ENCODE results near the gene TMEM100.

Gene TMEM100

DNA sequence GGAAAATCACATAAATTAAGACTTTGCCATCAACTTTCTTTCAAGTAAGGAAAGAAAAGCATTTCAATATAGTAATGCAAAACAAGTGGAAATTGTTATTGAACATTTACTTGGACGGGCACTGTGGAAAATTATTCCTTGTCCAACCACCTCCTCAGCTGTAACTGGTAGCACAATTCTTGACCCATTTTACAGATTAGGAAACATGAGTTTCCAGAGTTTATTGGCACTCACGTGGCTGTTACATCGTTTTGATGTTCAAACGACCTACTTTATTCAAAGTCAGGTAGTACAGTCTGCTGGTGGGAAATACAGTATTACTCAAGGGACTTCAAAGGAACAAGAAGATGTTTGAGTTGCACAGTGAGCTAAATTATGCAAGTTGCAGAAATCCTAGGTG, 27.3 kb upstream of the TMEM100 start:
- Histone ChIP-seq H3K27ac (no peak overlapping the region), H3K27me3 (replicated peaks) (no peaks in the 10 kb centered on the region), H3K36me3 (replicated peaks) (no peaks in the 10 kb centered on the region), H3K4me3 (ENCODE audit: low read depth, low read length) (no peak overlapping the region)
- no peak for DNase-seq
- in situ Hi-C loops (cut with HindIII; ENCODE audit: low pct_ligation_motif_present, low sequenced_read_pairs) = no loop called here
- TF ChIP-seq, protein P1, sequence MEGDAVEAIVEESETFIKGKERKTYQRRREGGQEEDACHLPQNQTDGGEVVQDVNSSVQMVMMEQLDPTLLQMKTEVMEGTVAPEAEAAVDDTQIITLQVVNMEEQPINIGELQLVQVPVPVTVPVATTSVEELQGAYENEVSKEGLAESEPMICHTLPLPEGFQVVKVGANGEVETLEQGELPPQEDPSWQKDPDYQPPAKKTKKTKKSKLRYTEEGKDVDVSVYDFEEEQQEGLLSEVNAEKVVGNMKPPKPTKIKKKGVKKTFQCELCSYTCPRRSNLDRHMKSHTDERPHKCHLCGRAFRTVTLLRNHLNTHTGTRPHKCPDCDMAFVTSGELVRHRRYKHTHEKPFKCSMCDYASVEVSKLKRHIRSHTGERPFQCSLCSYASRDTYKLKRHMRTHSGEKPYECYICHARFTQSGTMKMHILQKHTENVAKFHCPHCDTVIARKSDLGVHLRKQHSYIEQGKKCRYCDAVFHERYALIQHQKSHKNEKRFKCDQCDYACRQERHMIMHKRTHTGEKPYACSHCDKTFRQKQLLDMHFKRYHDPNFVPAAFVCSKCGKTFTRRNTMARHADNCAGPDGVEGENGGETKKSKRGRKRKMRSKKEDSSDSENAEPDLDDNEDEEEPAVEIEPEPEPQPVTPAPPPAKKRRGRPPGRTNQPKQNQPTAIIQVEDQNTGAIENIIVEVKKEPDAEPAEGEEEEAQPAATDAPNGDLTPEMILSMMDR (IDR thresholded peaks at IDR 0.05; ENCODE audit: low read depth, low read length, missing control alignments) = no peak

DNA sequence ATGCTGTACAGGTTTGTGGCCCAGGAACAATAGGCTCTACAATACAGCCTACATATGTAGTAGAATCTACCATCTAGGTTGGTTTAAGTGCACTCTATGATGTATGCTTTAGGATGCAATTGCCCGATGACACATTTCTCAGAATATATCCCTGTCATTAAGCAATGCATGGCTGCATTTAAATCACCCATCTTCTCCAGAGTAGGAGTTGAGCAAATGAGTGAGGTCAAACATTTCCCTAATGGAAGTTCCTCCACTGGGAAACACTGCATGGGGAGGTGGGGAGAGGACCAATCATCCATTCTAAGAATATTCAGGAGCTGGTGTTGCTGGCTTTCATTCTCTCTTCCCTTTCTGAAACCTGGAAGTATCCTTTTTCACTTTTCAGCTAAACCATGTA, 26.2 kb upstream of the TMEM100 start:
- H3K27me3 ChIP-seq (replicated peaks) = no peaks in the 10 kb centered on the region
- H3K4me3 ChIP-seq (ENCODE audit: low read depth, low read length) = no peak overlapping the region
- in situ Hi-C loops (cut with HindIII; ENCODE audit: low pct_ligation_motif_present, low sequenced_read_pairs) = no loop called here
- no peak for DNase-seq
- TF ChIP-seq, protein P1 (IDR thresholded peaks at IDR 0.05; ENCODE audit: low read depth, low read length, missing control alignments) = no peak
- H3K27ac ChIP-seq = no peak overlapping the region
- no peaks in the 10 kb centered on the region for H3K36me3 ChIP-seq (replicated peaks)

DNA sequence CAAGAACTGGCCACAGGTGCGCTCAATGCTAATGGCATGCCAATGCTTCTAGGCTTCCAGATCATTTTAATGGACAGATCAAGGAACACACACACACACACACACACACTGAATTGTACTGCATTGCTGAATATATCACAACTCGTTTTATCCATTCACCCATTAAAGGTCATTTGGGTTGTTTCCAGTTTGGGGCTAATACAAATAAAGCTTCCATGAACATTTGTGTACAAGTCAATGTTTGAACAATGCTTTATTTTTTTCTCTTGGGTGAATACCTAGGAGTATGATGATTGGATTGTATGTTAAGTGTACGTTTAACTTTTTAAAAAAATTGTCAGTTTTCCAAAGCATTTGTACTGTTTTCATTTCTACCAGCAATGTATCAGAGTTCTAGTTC, 24.5 kb upstream of the TMEM100 start:
- in situ Hi-C loops (cut with HindIII; ENCODE audit: low pct_ligation_motif_present, low sequenced_read_pairs) = no loop called here
- TF ChIP-seq, protein P1 (IDR thresholded peaks at IDR 0.05; ENCODE audit: low read depth, low read length, missing control alignments) = no peak
- DNase-seq = no peak
- Histone ChIP-seq H3K36me3 (replicated peaks) (no peaks in the 10 kb centered on the region), H3K27me3 (replicated peaks) (no peaks in the 10 kb centered on the region), H3K4me3 (ENCODE audit: low read depth, low read length) (no peak overlapping the region), H3K27ac (no peak overlapping the region)

DNA sequence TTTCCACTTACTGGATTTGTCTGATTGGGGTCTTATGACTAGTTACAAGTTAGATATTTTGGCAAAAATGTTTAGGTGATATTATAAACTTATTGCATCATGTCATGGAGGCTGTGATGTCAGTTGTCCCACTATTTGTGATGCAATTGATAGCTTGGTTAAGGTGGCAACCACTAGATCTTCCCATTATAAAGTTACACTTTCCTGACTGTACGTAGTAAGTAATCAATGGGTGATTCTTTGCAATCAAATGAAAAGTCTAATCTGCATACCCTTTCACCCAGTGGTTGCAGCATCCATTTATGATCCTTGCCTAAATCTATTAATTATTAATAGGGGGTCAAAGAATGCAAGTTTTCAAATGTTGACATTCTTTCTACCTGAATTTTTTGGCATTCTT, 23.8 kb upstream of the TMEM100 start:
- Histone ChIP-seq H3K27ac (no peak overlapping the region), H3K36me3 (replicated peaks) (no peaks in the 10 kb centered on the region), H3K27me3 (replicated peaks) (no peaks in the 10 kb centered on the region), H3K4me3 (ENCODE audit: low read depth, low read length) (no peak overlapping the region)
- in situ Hi-C loops (cut with HindIII; ENCODE audit: low pct_ligation_motif_present, low sequenced_read_pairs) = no loop called here
- TF ChIP-seq, protein P1 (IDR thresholded peaks at IDR 0.05; ENCODE audit: low read depth, low read length, missing control alignments) = no peak
- DNase-seq = no peak

DNA sequence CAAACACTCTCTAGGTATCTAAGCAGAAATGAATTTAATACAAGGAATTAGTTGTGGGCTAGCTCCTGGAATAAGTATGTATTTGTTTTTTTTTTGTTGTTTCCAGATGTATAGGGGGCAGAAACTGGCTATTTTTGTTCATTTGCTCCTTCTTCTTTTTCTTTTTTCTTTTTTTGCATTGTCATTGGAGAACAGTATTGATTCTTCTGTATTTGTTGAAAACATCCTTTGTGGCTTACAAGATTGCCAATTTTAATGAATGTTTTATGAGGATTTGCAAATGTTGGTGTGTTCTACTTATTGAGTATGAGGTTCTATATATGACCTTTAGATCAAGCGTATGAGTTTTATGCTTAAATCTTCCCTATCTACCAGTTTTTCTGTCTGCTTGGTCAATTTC, 22.6 kb upstream of the TMEM100 start:
- DNase-seq = no peak
- in situ Hi-C loops (cut with HindIII; ENCODE audit: low pct_ligation_motif_present, low sequenced_read_pairs) = no loop called here
- H3K27ac ChIP-seq = no peak overlapping the region
- no peak overlapping the region for H3K4me3 ChIP-seq (ENCODE audit: low read depth, low read length)
- TF ChIP-seq, protein P1 (IDR thresholded peaks at IDR 0.05; ENCODE audit: low read depth, low read length, missing control alignments) = no peak
- H3K27me3 ChIP-seq (replicated peaks) = no peaks in the 10 kb centered on the region
- no peaks in the 10 kb centered on the region for H3K36me3 ChIP-seq (replicated peaks)

DNA sequence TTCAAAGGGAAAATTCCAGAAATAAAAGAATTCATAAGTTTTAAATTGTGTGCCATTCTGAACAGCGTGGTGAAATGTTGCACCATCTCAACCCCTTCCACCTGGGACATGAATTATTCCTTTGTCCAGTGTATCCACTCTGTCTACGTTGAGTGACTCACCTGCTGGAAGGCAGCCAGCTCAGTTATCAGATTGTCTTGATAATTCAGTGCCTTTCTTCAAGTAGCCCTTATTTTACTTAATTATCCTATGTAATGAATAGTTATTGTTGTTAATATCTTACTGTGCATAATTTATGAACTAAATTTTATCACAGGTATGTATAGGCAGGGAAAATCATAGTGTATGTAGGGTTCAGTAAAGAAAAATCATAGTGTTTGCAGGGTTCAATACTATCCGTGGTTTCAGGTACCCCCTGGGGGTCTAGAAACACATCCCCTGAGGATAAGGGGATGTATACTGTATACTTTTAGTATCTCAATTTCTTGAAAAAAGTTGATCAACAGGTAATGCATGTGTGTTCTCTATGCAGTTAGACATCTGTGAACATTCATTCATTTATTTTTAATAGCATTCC, 20.5 kb upstream of the TMEM100 start:
- no peaks in the 10 kb centered on the region for H3K27me3 ChIP-seq (replicated peaks)
- H3K36me3 ChIP-seq (replicated peaks) = no peaks in the 10 kb centered on the region
- no peak overlapping the region for H3K4me3 ChIP-seq (ENCODE audit: low read depth, low read length)
- no peak for DNase-seq
- TF ChIP-seq, protein P1 (IDR thresholded peaks at IDR 0.05; ENCODE audit: low read depth, low read length, missing control alignments) = no peak
- in situ Hi-C loops (cut with HindIII; ENCODE audit: low pct_ligation_motif_present, low sequenced_read_pairs) = no loop called here
- H3K27ac ChIP-seq = no peak overlapping the region

Data from brain microvascular endothelial cell (primary cell).